Activated CD8-positive, alpha-beta memory T cell treated with anti-CD3 and anti-CD28 coated beads, Interleukin-2, amount 10 ng/mL, durations not matched to agents 7 days and 5 days (primary cell): ENCODE results near the gene ZNF407. TPM values are rescaled to one million over a fixed set of nuclear protein-coding genes. Genes with fewer than 3 reads are reported as not detected.

ENCODE experiments used
- ATAC-seq: fragments of 150-1000 bp; cut with Tn5 transposase; one replicate; pipeline ENCODE4 v1.10.0; 2021; ENCODE audit warnings: moderate library complexity
- CTCF ChIA-PET: fragments of 350-600 bp; sonication (Branson Sonifier 250); formaldehyde crosslinking; loops from one replicate; lab custom pipeline; 2021; ENCODE audit warnings: antibody characterized with exemption; lab: Charles Lee
- DNase-seq: peaks from one replicate; pipeline ENCODE4 v3.0.0-alpha.2; 2020
- H3K27ac Mint-ChIP-seq: one replicate; pipeline ENCODE4 v1.8.0; 2021; ENCODE audit warnings: mild to moderate bottlenecking, mixed read lengths
- H3K27me3 Mint-ChIP-seq: one replicate; pipeline ENCODE4 v1.8.0; 2021; ENCODE audit warnings: mixed read lengths
- H3K36me3 Mint-ChIP-seq: one replicate; pipeline ENCODE4 v1.8.0; 2021; ENCODE audit warnings: mild to moderate bottlenecking, mixed read lengths
- H3K4me1 Mint-ChIP-seq: one replicate; pipeline ENCODE4 v1.8.0; 2021; ENCODE audit warnings: mixed read lengths
- H3K4me3 Mint-ChIP-seq: one replicate; pipeline ENCODE4 v1.8.0; 2021; ENCODE audit warnings: mild to moderate bottlenecking, moderate library complexity, mixed read lengths
- H3K9me3 Mint-ChIP-seq: one replicate; pipeline ENCODE4 v1.8.0; 2022; ENCODE audit warnings: low read depth, mixed read lengths
- total RNA-seq, 2 experiments: library from RNA; stranded (reverse); gene quantifications; one replicate each; pipeline ENCODE4 v1.2.3, GENCODE V29; 2021

Gene ZNF407
- total RNA-seq, 2 experiments from 2014 or later: 12.9 to 16.6 TPM

DNA sequence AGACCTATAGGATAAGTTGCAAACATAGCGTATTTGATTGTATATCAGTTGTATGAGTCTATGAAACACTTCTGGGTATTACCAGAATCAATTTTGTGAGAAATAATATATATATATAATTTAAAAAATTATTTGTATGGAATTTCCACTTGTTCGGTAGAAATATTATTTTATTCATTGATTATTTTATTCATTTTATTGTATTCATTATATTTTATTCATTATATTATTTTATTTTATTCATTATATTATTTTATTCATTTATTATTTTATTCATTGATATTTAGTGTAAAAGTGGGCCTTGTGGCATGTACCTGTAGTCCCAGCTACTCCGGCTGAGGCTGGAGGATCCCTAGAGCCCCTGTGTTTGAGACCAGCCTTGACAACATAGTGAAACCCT is 268.9 kb downstream of the ZNF407 start:
- H3K27ac Mint-ChIP-seq: no peak overlapping the region
- CTCF ChIA-PET: no interaction called here
- DNase-seq (no peak), ATAC-seq (no peak)
- H3K4me3 Mint-ChIP-seq: no peak overlapping the region
- H3K36me3 Mint-ChIP-seq: no peaks in the 10 kb centered on the region
- H3K27me3 Mint-ChIP-seq: no peaks in the 10 kb centered on the region
- peaks cover 11% of the 10 kb centered on the region for H3K4me1 Mint-ChIP-seq
- no peaks in the 10 kb centered on the region for H3K9me3 Mint-ChIP-seq

DNA sequence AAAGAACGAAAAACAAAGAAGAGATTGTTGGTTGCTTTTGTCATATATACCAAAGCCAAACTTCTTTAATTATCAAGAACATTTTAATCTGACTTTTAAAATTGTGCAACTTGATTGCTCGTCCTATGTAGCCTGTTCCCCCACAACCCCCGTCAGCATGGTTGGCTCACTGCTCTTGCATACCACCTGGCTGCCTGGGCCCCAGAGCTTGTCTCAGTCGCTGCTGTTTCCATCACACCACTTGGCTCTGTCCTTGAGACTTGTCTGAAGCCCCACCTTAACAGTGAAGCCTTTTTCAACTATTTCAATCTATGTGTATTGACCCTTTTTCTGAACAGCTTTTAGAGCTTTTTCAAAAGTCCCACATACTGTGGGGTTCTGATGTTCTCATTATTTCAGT is 270.8 kb downstream of the ZNF407 start:
- Mint-ChIP-seq H3K27me3 (no peaks in the 10 kb centered on the region), H3K4me3 (no peak overlapping the region), H3K4me1 (peaks cover 11% of the 10 kb centered on the region), H3K9me3 (no peaks in the 10 kb centered on the region), H3K36me3 (no peaks in the 10 kb centered on the region), H3K27ac (no peak overlapping the region)
- ATAC-seq (no peak), DNase-seq (no peak)
- CTCF ChIA-PET: interaction anchor here (1.6 kb wide), 1 partner anchor 58 kb away, joined by 3 read pairs; no protein-coding TSS in a partner anchor

DNA sequence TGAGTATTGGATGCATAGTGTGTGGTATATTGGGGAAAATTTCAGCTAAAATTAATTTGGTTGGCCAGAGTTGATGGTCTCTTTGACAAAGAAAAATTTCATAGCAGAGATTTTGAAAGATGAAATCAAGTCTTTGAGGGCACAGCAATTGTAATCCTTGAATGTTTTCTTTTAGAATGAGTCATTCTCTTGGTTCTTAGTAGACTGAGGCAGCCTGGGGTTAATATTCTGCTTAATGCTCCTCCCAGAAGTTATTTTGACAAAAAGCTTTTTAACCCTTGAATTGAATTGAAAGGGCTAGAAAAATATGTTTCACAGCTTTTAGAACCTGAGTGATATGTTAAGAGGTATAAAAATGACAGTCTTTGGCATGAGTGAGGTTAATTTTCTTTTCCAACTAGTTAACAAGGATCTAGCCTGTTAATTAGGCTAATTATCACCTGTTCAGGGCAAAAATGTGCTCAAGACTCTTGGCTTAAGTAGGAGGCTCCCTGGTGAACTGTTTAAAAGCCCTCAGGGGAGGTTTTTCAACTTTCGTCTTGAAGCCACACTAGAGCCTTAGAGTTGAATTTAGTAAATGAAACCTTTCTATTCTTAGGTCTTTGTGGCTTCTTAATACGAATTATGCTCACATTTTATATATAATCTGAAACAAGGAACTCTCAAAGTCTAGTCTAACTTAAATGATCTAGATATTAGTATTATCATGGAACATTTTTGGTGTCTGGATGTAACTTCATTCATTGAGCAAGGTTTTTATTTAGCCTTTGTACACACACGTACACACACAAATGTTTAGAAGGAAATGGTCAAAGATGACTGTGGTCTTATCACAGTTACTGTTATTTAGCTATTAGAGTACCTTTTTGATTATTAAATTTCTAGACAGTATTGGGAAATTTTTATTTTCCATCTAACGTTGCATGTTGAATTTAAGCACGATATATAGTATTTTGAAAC is 272.5 kb downstream of the ZNF407 start:
- Mint-ChIP-seq H3K9me3 (no peaks in the 10 kb centered on the region), H3K27me3 (no peaks in the 10 kb centered on the region), H3K4me1 (peaks cover 6% of the 10 kb centered on the region), H3K4me3 (no peak overlapping the region), H3K27ac (no peak overlapping the region), H3K36me3 (no peaks in the 10 kb centered on the region)
- no peak for DNase-seq
- no peak for ATAC-seq
- CTCF ChIA-PET: interaction anchor here (1.6 kb wide), 1 partner anchor 56 kb away, joined by 3 read pairs; no protein-coding TSS in a partner anchor

DNA sequence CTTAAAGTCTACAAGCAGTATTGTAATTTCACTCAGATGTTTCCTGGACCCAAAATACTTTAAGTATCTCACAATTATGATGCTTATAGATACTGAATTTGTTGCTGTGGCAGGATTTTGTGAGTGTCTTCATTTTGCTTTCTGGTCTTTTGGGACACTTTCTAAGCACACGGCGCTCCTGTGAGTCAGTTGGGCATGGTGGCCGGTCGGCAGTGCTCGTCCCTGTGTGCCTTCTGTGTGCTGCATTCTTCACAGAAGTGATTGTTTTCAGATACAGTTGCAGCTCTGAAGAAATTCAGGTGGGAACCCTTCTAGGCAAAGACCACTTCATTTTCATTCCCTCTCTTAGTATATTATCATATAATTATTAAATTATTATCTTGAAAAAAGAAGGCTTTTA is 273.3 kb downstream of the ZNF407 start:
- Mint-ChIP-seq H3K4me3 (no peak overlapping the region), H3K36me3 (no peaks in the 10 kb centered on the region), H3K9me3 (no peaks in the 10 kb centered on the region), H3K27ac (no peak overlapping the region), H3K4me1 (peaks cover 6% of the 10 kb centered on the region), H3K27me3 (no peaks in the 10 kb centered on the region)
- no peak for ATAC-seq
- DNase-seq: no peak
- CTCF ChIA-PET: no interaction called here

DNA sequence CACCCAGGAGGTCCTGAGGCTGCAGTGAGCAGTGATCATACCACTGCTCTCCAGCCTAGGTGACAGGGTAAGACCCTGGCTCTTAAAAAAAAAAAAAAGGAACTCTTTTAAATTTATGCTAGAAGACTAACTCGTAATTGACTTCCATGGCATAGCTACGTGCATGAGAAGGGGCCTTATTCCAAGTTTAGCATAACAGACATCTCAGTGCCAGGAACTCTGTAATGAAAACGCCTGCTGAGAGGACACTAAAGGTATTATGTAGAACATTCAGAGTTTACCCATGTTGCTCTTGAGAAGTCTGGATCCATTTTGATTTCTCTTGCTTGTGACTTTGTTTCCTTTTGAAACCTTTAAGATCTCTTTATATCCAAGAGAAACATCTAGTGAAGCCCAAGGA is 276.0 kb downstream of the ZNF407 start:
- DNase-seq (no peak), ATAC-seq (no peak)
- CTCF ChIA-PET: no interaction called here
- no peaks in the 10 kb centered on the region for H3K36me3 Mint-ChIP-seq
- H3K27me3 Mint-ChIP-seq: no peaks in the 10 kb centered on the region
- no peak overlapping the region for H3K4me3 Mint-ChIP-seq
- H3K9me3 Mint-ChIP-seq: no peaks in the 10 kb centered on the region
- no peak overlapping the region for H3K27ac Mint-ChIP-seq
- H3K4me1 Mint-ChIP-seq: peaks cover 6% of the 10 kb centered on the region

DNA sequence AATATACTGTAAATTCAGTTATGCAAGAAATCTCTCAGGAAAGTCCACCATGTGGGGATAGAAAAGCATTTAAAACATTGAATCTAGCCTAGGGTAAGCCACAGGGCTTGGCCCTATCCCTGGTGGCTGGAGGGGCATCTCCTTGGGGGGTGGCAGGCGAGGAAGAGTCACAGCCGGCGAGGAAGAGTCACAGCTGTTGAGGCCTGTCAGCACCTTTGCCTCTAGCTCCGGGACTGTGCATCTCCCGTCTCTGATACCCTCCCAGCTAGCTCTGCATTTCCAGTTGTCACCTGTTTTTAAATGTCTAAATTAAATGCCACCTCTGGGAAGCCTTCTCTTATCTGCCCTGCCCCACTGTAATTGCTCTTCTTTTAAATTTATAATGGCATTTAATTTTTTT is 276.7 kb downstream of the ZNF407 start:
- Mint-ChIP-seq H3K4me3 (no peak overlapping the region), H3K27ac (no peak overlapping the region), H3K4me1 (peaks cover 6% of the 10 kb centered on the region), H3K36me3 (no peaks in the 10 kb centered on the region), H3K27me3 (no peaks in the 10 kb centered on the region), H3K9me3 (no peaks in the 10 kb centered on the region)
- CTCF ChIA-PET: no interaction called here
- no peak for ATAC-seq
- no peak for DNase-seq

DNA sequence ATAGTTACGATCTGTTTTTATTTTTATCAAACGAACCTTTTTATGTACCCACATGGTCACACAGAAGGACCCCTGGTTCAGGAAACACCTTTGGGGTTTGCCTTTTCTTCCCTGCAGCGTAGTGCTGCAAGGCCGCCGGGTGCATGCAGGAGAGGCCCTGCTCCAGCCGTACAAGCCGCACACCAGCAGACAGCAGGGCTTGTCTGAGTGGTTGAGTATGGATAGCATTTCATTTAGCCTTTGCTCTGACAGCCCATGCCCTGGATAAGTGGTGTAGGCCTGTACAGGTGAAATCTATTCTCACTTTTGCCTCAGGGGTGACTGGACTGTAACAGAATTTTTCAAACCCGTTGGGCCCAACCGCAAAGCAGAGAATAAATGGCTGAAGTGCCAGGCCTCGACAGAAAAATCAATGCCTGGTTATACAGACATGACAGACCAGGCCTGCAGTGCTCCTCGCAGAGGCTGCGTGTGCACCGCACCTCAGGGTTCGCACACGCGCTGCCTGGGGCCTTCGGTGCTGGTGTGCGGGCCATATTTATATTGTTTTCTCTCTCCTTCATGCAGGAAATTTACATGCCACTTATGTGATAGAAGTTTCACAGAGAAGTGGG is 279.1 kb downstream of the ZNF407 start:
- H3K36me3 Mint-ChIP-seq: peaks cover 6% of the 10 kb centered on the region
- ATAC-seq (no peak), DNase-seq (no peak)
- no peaks in the 10 kb centered on the region for H3K9me3 Mint-ChIP-seq
- no peaks in the 10 kb centered on the region for H3K27me3 Mint-ChIP-seq
- H3K4me1 Mint-ChIP-seq: no peaks in the 10 kb centered on the region
- CTCF ChIA-PET: no interaction called here
- H3K27ac Mint-ChIP-seq: no peak overlapping the region
- H3K4me3 Mint-ChIP-seq: no peak overlapping the region

DNA sequence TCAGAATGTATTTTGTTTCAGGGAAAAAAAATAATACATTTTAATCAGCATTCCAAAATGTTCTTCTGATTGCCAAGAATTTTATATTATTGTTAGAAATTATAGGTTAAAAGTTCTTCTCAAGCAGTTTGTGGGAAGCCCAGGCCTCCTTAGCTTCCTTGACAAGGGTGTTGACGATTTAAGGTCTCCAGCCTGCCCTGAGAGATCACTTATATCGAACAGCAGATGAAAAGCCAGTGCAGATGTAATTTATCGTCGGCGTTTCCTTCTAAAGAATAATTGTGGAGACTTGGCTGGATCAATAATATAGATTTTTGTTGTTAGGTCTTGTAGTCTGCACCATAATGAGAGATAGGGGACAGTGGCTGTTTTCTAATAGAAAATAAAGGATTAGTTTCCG is 280.6 kb downstream of the ZNF407 start:
- no peaks in the 10 kb centered on the region for H3K27me3 Mint-ChIP-seq
- H3K9me3 Mint-ChIP-seq: no peaks in the 10 kb centered on the region
- no peaks in the 10 kb centered on the region for H3K4me1 Mint-ChIP-seq
- H3K27ac Mint-ChIP-seq: no peak overlapping the region
- DNase-seq (no peak), ATAC-seq (no peak)
- no peak overlapping the region for H3K4me3 Mint-ChIP-seq
- CTCF ChIA-PET: no interaction called here
- peaks cover 8% of the 10 kb centered on the region for H3K36me3 Mint-ChIP-seq

DNA sequence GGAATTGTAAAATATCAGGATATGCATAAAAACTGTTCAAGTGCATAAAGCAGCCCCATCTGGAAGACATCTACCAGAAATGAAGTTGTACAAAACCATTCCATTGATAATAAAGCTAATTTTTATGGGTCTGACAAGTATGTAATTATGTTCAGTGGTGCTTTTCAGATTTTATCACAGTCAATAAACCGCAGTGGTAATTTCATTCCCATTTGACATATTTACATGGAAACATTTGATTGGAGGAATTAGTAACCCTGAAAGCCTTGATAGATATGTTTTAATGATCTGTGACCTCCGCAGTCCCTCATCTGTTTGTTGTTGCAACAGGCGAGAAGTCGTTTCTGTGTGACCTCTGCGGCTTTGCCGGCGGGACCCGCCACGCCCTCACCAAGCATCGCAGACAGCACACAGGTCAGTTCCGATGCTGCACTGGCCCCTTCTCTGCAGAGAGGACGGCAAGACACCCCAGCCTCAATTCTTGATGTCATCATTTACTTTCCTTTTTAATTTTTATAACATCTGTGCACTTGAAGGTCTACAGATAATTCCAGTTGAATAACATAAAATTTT is 283.1 kb downstream of the ZNF407 start:
- Mint-ChIP-seq H3K4me3 (no peak overlapping the region), H3K9me3 (no peaks in the 10 kb centered on the region), H3K27ac (no peak overlapping the region), H3K27me3 (no peaks in the 10 kb centered on the region), H3K4me1 (no peaks in the 10 kb centered on the region), H3K36me3 (peaks cover 10% of the 10 kb centered on the region)
- CTCF ChIA-PET: no interaction called here
- ATAC-seq (no peak), DNase-seq (no peak)

DNA sequence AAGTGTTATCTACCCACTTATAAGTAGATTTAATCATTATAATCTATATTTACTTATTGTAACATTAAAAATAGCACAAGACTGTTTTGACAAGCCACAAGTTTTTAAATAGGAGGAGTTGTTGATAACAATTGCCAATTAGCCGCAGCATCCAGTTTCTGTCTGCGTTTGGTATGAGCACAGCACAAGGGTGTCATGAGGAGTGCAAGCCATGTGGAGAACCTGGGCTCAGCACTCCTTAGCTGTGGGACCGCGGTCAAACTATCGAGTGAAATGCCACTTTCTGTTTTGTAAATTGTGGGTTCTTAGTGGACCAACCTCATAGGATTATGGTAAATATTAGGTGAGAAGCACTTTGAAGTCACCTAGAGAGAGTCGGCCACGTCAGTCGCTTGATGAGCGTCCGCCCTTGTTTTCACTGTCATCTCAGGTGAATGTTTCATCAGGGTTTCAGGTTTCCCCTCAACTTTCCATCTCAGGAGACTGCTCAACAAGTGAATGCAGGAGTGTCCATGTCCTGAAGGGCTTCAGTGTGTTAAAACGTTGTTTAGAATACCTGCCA is 294.5 kb downstream of the ZNF407 start:
- peaks cover 3% of the 10 kb centered on the region for H3K4me1 Mint-ChIP-seq
- no peak overlapping the region for H3K4me3 Mint-ChIP-seq
- no peak for ATAC-seq
- CTCF ChIA-PET: no interaction called here
- H3K27me3 Mint-ChIP-seq: no peaks in the 10 kb centered on the region
- no peak for DNase-seq
- H3K9me3 Mint-ChIP-seq: no peaks in the 10 kb centered on the region
- no peak overlapping the region for H3K27ac Mint-ChIP-seq
- H3K36me3 Mint-ChIP-seq: no peaks in the 10 kb centered on the region

DNA sequence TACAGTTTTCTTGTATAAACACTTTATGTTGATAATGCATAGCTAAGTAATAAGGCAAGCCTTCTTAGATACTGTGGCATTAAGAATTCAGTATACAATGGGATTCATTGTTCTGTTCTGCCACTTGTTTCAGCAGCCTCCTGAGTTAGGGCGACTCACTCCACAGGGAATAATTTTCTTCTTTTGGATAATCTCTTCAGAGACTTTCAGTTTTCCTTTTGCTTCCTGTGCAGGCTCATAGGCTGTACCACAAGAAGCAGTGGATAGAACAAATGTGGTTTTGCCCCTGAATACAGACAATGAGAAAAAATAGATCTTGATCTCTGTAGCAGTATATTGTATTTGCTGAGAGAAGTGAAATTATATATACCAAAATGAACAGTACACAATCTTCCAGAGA is 298.0 kb downstream of the ZNF407 start:
- H3K9me3 Mint-ChIP-seq: no peaks in the 10 kb centered on the region
- H3K36me3 Mint-ChIP-seq: no peaks in the 10 kb centered on the region
- CTCF ChIA-PET: no interaction called here
- no peak overlapping the region for H3K27ac Mint-ChIP-seq
- H3K27me3 Mint-ChIP-seq: no peaks in the 10 kb centered on the region
- ATAC-seq (no peak), DNase-seq (no peak)
- H3K4me3 Mint-ChIP-seq: no peak overlapping the region
- H3K4me1 Mint-ChIP-seq: peaks cover 10% of the 10 kb centered on the region

DNA sequence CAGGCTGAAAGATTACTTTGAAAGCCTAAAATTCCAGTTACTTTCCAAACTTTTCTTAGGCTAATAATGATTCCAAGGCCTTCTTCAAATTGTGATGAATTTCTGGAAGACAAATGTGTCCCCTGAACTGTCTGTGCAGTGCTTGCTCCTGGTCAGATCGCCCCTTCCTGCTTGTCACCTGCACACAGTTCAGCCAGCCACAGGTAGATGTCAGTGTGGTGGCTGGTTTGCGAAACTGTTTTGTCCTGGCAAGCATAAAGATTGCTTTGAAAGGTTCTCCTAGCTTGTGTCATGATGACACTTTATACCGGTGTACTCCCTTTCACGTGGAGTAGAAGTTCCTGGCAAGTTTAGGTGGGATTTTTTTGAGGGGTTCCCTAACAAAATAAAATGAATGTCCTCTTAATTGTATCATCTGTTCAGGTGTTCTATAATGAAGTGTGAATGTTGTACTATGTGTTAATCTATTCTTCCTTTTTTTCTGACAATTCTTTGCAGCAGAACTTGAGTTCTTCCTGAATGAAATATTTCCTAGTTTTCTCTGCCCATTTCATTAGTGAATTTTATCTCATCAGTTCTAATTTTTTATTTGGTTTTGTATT is 298.8 kb downstream of the ZNF407 start:
- Mint-ChIP-seq H3K4me3 (no peak overlapping the region), H3K36me3 (peaks cover 1% of the 10 kb centered on the region), H3K4me1 (peaks cover 18% of the 10 kb centered on the region), H3K27ac (no peak overlapping the region), H3K9me3 (no peaks in the 10 kb centered on the region), H3K27me3 (no peaks in the 10 kb centered on the region)
- CTCF ChIA-PET: interaction anchor here (0.6 to 1.4 kb wide), 5 partner anchors 11 to 583 kb away, joined by 3 to 4 read pairs (median 3); no protein-coding TSS in a partner anchor
- DNase-seq (peak; percentile 64), ATAC-seq (peak; percentile 68)
